PFSK-1 (cell line): ENCODE data around the gene CTDSPL2.

ENCODE experiments used
- FOXP2 ChIP-seq: optimal IDR thresholded peaks from 2 replicates; pipeline ENCODE3; 2011; ENCODE audit warnings: borderline replicate concordance, control low read depth, inconsistent platforms; ENCODE audit not compliant: insufficient read depth; ENCODE audit errors: extremely low read length, extremely low read depth
- POLR2AphosphoS5 ChIP-seq: IDR thresholded peaks from 2 replicates; pipeline ENCODE4 v1.6.1; 2012; ENCODE audit warnings: low read depth, mild to moderate bottlenecking, control low read depth, low read length, moderate library complexity
- REST ChIP-seq, 2 experiments: IDR thresholded peaks; 2 replicates each; pipeline versions ENCODE4 v1.6.1 to v1.8.0; 2011 to 2012; ENCODE audit warnings: low read depth in 2 of 2, low read length in 2 of 2, control low read depth in 1 of 2, inconsistent platforms in 1 of 2, mild to moderate bottlenecking in 1 of 2, moderate library complexity in 1 of 2; ENCODE audit not compliant: insufficient read depth in 1 of 2
- SIN3A ChIP-seq: IDR thresholded peaks from 2 replicates; pipeline ENCODE4 v1.6.1; 2012; ENCODE audit warnings: mild to moderate bottlenecking, low read length, moderate library complexity, borderline replicate concordance; ENCODE audit not compliant: insufficient read depth
- TAF1 ChIP-seq: IDR thresholded peaks from 2 replicates; pipeline ENCODE4 v1.6.1; 2012; ENCODE audit warnings: low read length, control low read depth, borderline replicate concordance; ENCODE audit not compliant: insufficient read depth

The CTDSPL2 gene

GRCh38 chr15:44501768-44502366 is 74.4 kb downstream of the CTDSPL2 start:
- TF ChIP-seq FOXP2 (no peak), REST (IDR thresholded peaks at IDR 0.05; ENCODE audit: insufficient read depth in 1 of 2, low read depth in 2 of 2, low read length in 2 of 2) (no peak), TAF1 (no peak), SIN3A (no peak)

GRCh38 chr15:44516436-44516835 is 89.0 kb downstream of the CTDSPL2 start:
- TF ChIP-seq POLR2AphosphoS5: no peak
- no peak for TF ChIP-seq TAF1
- TF ChIP-seq REST (IDR thresholded peaks at IDR 0.05; ENCODE audit: insufficient read depth in 1 of 2, low read depth in 2 of 2, low read length in 2 of 2): no peak
- TF ChIP-seq FOXP2: no peak
- no peak for TF ChIP-seq SIN3A

- no peak for TF ChIP-seq FOXP2
Measured at GRCh38 chr15:44519537-44519936, 92.1 kb downstream of the CTDSPL2 start.

- TF ChIP-seq SIN3A: no peak
- TF ChIP-seq TAF1: no peak
- no peak for TF ChIP-seq FOXP2
- TF ChIP-seq POLR2AphosphoS5: no peak
- no peak for TF ChIP-seq REST (IDR thresholded peaks at IDR 0.05; ENCODE audit: insufficient read depth in 1 of 2, low read depth in 2 of 2, low read length in 2 of 2)
Measured at GRCh38 chr15:44525018-44525417, 97.6 kb downstream of the CTDSPL2 start.

- no peak for TF ChIP-seq REST (IDR thresholded peaks at IDR 0.05; ENCODE audit: insufficient read depth in 1 of 2, low read depth in 2 of 2, low read length in 2 of 2)
- no peak for TF ChIP-seq TAF1
- TF ChIP-seq POLR2AphosphoS5: no peak
- no peak for TF ChIP-seq SIN3A
- TF ChIP-seq FOXP2: no peak
Measured at GRCh38 chr15:44527241-44527640, 99.8 kb downstream of the CTDSPL2 start.
